Bronchial epithelial cell (primary cell): ENCODE data around the gene TTC9. TPM values are rescaled to one million over a fixed set of nuclear protein-coding genes. Genes with fewer than 3 reads are reported as not detected.
"Not testable (repeated sequence)": the region's sequence is repeated elsewhere in the genome, so short reads cannot be mapped to it uniquely, and the experiment has no call there.

Experiments used
- DNase-seq: peaks from one replicate; pipeline ENCODE4 v3.0.0-alpha.2; 2010; ENCODE audit warnings: low read depth
- FAIRE-seq: peaks from 2 replicates; lab custom pipeline; 2011; peaks lifted over from hg19 to GRCh38; lab: Jason Lieb, UNC
- H3K27me3 ChIP-seq: 2 replicates; pipeline ENCODE4 v1.5.1; 2011; ENCODE audit warnings: low read length; ENCODE audit not compliant: control insufficient read depth, insufficient read depth
- H3K36me3 ChIP-seq: 2 replicates; pipeline ENCODE4 v1.5.1; 2011; ENCODE audit warnings: low read length; ENCODE audit not compliant: control insufficient read depth, insufficient read depth
- H3K4me3 ChIP-seq: 2 replicates; pipeline ENCODE4 v1.5.1; 2011; ENCODE audit warnings: mild to moderate bottlenecking, low read depth, low read length, control low read depth
- total RNA-seq: library from RNA; depleted of rRNA; stranded (reverse); fragments of >200 nt; gene quantifications from 2 replicates; pipeline ENCODE4 v1.2.1, GENCODE V29; 2014
- TF ChIP-seq, protein P1 (sequence below): IDR thresholded peaks from 2 replicates; pipeline ENCODE4 v1.5.1; 2011; ENCODE audit warnings: mild to moderate bottlenecking, moderate library complexity, low read length, control low read depth, inconsistent platforms; ENCODE audit not compliant: insufficient read depth, severe bottlenecking

Gene TTC9
- total RNA-seq, 1 donor from 2014 or later, result 5.3 TPM

DNA sequence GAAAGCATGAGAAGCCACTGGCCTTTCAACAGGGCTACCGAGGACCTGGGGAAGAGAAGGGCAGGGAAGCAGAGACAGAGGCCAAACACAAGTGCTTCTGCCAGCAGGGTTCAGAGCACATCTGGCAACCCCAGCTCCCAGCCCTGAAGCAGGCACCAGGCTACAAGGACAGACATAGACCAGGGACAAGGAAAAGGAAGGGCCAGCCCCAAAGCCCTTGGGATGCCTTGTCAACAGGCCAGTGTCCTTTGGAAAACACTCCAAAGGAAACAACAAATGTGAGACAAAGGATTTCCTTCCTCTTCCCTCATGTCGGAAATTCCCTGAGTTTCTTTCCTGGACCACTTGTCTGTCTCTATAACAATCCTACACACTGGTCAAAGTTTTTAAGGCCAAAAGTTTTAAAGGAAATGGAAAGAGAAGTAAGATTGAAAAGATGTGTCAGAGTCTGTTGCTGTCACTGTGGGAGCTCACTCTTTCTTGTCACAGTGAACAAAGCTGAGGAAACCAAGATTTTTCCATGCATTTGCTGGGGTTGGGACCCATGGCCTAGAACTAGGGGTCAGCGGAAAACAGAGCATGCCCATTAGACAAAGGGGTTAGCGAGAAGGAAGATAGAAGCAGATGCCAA, 59.4 kb downstream of the TTC9 start:
- no peak overlapping the region for H3K4me3 ChIP-seq
- DNase-seq, result no peak
- TF ChIP-seq, protein P1, sequence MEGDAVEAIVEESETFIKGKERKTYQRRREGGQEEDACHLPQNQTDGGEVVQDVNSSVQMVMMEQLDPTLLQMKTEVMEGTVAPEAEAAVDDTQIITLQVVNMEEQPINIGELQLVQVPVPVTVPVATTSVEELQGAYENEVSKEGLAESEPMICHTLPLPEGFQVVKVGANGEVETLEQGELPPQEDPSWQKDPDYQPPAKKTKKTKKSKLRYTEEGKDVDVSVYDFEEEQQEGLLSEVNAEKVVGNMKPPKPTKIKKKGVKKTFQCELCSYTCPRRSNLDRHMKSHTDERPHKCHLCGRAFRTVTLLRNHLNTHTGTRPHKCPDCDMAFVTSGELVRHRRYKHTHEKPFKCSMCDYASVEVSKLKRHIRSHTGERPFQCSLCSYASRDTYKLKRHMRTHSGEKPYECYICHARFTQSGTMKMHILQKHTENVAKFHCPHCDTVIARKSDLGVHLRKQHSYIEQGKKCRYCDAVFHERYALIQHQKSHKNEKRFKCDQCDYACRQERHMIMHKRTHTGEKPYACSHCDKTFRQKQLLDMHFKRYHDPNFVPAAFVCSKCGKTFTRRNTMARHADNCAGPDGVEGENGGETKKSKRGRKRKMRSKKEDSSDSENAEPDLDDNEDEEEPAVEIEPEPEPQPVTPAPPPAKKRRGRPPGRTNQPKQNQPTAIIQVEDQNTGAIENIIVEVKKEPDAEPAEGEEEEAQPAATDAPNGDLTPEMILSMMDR, result no peak
- FAIRE-seq, result no peak
- H3K36me3 ChIP-seq, result no peaks in the 10 kb centered on the region
- H3K27me3 ChIP-seq, result no peaks in the 10 kb centered on the region

- no peak for FAIRE-seq
- Histone ChIP-seq H3K36me3 (no peaks in the 10 kb centered on the region), H3K27me3 (no peaks in the 10 kb centered on the region), H3K4me3 (no peak overlapping the region)
- no peak for DNase-seq
- TF ChIP-seq, protein P1, result no peak
These were observed 59.9 kb downstream of the TTC9 start for GRCh38 chr14:70701610-70702009.

- no peak overlapping the region for H3K4me3 ChIP-seq
- FAIRE-seq (no peak), DNase-seq (no peak)
- H3K36me3 ChIP-seq, result no peaks in the 10 kb centered on the region
- no peaks in the 10 kb centered on the region for H3K27me3 ChIP-seq
- TF ChIP-seq, protein P1, result no peak
These were observed 60.4 kb downstream of the TTC9 start for GRCh38 chr14:70702161-70702560.

DNA sequence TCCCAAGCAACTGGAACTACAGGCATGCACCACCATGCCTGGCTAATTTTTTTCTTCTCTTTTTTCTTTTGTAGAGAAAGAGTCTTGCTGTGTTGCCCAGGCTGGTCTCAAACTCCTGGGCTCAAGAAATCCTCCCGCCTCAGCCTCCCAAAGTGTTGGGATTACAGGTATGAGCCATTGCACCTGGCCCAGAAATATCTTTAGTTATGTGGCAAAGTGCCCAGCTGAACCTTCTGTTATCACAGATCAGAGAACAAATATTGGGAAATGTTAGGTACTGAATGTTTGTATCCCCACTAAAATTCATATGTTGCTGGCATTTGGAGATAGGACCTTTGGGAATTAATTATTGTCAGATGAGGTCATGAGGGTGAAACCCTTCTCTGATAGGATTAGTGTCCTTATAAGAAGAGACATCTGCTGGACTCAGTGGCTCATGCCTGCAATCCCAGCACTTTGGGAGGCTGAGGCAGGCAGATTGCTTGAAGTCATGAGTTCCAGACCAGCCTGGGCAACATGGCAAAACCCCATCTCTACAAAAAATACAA, 62.0 kb downstream of the TTC9 start:
- not testable (repeated sequence) for DNase-seq, H3K4me3 ChIP-seq, H3K27me3 ChIP-seq, H3K36me3 ChIP-seq, FAIRE-seq

GRCh38 chr14:70704960-70705359, 63.2 kb downstream of the TTC9 start:
- H3K36me3 ChIP-seq, result no peaks in the 10 kb centered on the region
- TF ChIP-seq, protein P1, result no peak
- H3K27me3 ChIP-seq, result no peaks in the 10 kb centered on the region
- H3K4me3 ChIP-seq, result no peak overlapping the region
- no peak for FAIRE-seq
- DNase-seq, result no peak

GRCh38 chr14:70706177-70706576, 64.5 kb downstream of the TTC9 start:
- H3K36me3 ChIP-seq, result no peaks in the 10 kb centered on the region
- FAIRE-seq, result no peak
- TF ChIP-seq, protein P1, result no peak
- DNase-seq, result no peak
- H3K4me3 ChIP-seq, result no peak overlapping the region
- H3K27me3 ChIP-seq, result no peaks in the 10 kb centered on the region
